OCI-M2 (cell line): Measurements from ENCODE around the gene LRMDA.

Experiments
- DNase-seq: peaks from one replicate; lab custom pipeline; 2025; ENCODE audit not compliant: unreplicated experiment; lab: John Stamatoyannopoulos, UW

Gene LRMDA

GRCh38 chr10:75857269-75857846, 425.9 kb downstream of the LRMDA start:
- no peak for DNase-seq

- no peak for DNase-seq
Measured at GRCh38 chr10:75857896-75858295, 426.5 kb downstream of the LRMDA start.

GRCh38 chr10:75858339-75858738, 426.9 kb downstream of the LRMDA start:
- no peak for DNase-seq

- DNase-seq, result no peak
Measured at GRCh38 chr10:75859141-75859540, 427.7 kb downstream of the LRMDA start.

- no peak for DNase-seq
Measured at GRCh38 chr10:75860009-75860408, 428.6 kb downstream of the LRMDA start.

GRCh38 chr10:75861582-75861981, 430.2 kb downstream of the LRMDA start:
- DNase-seq, result no peak

GRCh38 chr10:75862935-75863334, 431.5 kb downstream of the LRMDA start:
- no peak for DNase-seq

- DNase-seq, result no peak
Measured at GRCh38 chr10:75864717-75865116, 433.3 kb downstream of the LRMDA start.

GRCh38 chr10:75865413-75866299, 434.2 kb downstream of the LRMDA start:
- DNase-seq, result no peak

- DNase-seq, result no peak
Measured at GRCh38 chr10:75866300-75866625, 434.8 kb downstream of the LRMDA start.

GRCh38 chr10:75866731-75867130, 435.3 kb downstream of the LRMDA start:
- no peak for DNase-seq

- DNase-seq, result no peak
Measured at GRCh38 chr10:75868574-75868973, 437.1 kb downstream of the LRMDA start.

- no peak for DNase-seq
Measured at GRCh38 chr10:75870039-75870645, 438.7 kb downstream of the LRMDA start.

GRCh38 chr10:75875740-75876139, 444.3 kb downstream of the LRMDA start:
- no peak for DNase-seq

GRCh38 chr10:75876710-75877109, 445.3 kb downstream of the LRMDA start:
- DNase-seq, result no peak

GRCh38 chr10:75877877-75878276, 446.5 kb downstream of the LRMDA start:
- no peak for DNase-seq

- no peak for DNase-seq
Measured at GRCh38 chr10:75878586-75878985, 447.2 kb downstream of the LRMDA start.

- DNase-seq, result no peak
Measured at GRCh38 chr10:75880031-75880775, 448.8 kb downstream of the LRMDA start.

- DNase-seq, result no peak
Measured at GRCh38 chr10:75883081-75884072, 452.0 kb downstream of the LRMDA start.

- no peak for DNase-seq
Measured at GRCh38 chr10:75884808-75885207, 453.4 kb downstream of the LRMDA start.
